Psoas muscle (tissue), 8 donors: ENCODE measurements around the gene ETFA. TPM values are rescaled to one million over a fixed set of nuclear protein-coding genes. Genes with fewer than 3 reads are reported as not detected.

Source experiments
- ATAC-seq, 4 donors: fragments of 200-7000 bp; cut with Tn5 transposase; one replicate each; pipeline ENCODE4 v1.9.1; 2020; ENCODE audit warnings: moderate library complexity in 3 of 4, mild to moderate bottlenecking in 2 of 4
- DNase-seq, 2 donors: peaks; one replicate each; pipeline ENCODE4 v3.0.0-alpha.2; 2020
- H3K27ac ChIP-seq: fragments of 200-600 bp; one replicate; pipeline ENCODE4 v1.8.0; 2022
- H3K27me3 ChIP-seq, 3 donors: fragments of 200-600 bp in 1 of 3; one replicate each; pipeline versions ENCODE4 v1.6.1 to v1.8.0; 2013 to 2022; ENCODE audit warnings: low read length in 2 of 3, mild to moderate bottlenecking in 2 of 3, moderate library complexity in 1 of 3; ENCODE audit not compliant: insufficient read depth in 3 of 3
- H3K36me3 ChIP-seq, 2 donors: fragments of 200-600 bp in 1 of 2; one replicate each; pipeline versions ENCODE4 v1.6.1 to v1.8.0; 2013 to 2022; ENCODE audit warnings: low read depth in 1 of 2, mild to moderate bottlenecking in 1 of 2, moderate library complexity in 1 of 2; ENCODE audit not compliant: insufficient read depth in 1 of 2
- H3K4me1 ChIP-seq: fragments of 200-600 bp; one replicate; pipeline ENCODE4 v1.8.0; 2022
- H3K4me3 ChIP-seq: fragments of 200-600 bp; one replicate; pipeline ENCODE4 v1.8.0; 2022; ENCODE audit warnings: mild to moderate bottlenecking
- H3K9me3 ChIP-seq: fragments of 200-600 bp; one replicate; pipeline ENCODE4 v1.8.0; 2022
- CTCF ChIP-seq: fragments of 200-600 bp; IDR thresholded peaks from one replicate; pipeline ENCODE4 v1.8.0; 2022; ENCODE audit warnings: antibody characterized with exemption
- WGBS, 3 donors: extraction: QIAGEN DNeasy Blood & Tissue Kit; methylation state at CpG; one replicate each; pipeline versions ENCODE4 v1.1.6 to v1.1.7; 2013; 5-methylcytosine and 5-hydroxymethylcytosine counted together
- intact Hi-C, 2 donors: fragments of 100-400 bp; cut with DNase I; formaldehyde crosslinking; loops; one replicate each; pipeline versions ENCODE4 v1.11.0 to v1.14.2; 2022
- polyA plus RNA-seq, 3 donors: library from polyadenylated mRNA; stranded (reverse); fragments of 200-250 nt; gene quantifications; one replicate each; pipeline ENCODE4 v1.2.3, GENCODE V29; 2013
- total RNA-seq, 4 donors: library from RNA; stranded (reverse); fragmentation: NEBNext Ultra II Directional in 2 of 4; extraction: Animal tissue kit (Norgen Biotek cat#: 25700) in 2 of 4; gene quantifications; one replicate each; pipeline versions ENCODE4 v1.2.1 to v1.2.4, GENCODE V29; 2021 to 2023
- donor health status: healthy with polysubstance abuse.
- donor health status: DM: no; HTN: no; CAD: no; lungs with moderate emphysema.
- donor health status: Bipolar disorder and iron deficiency.
- donor health status: healthy.
- donor health status: DM: yes; HTN: yes; CAD: no.
- donor health status: DM: no; HTN: no; CAD: no.
- donor health status: DM: no; HTN: no; CAD: no.
- donor health status: DM: yes; HTN: yes; CAD: no.

ETFA gene
- total and polyA plus RNA-seq, 7 donors: 257 to 368 (median 276) TPM

GRCh38 chr15:76177491-76178040 lies 133.7 kb downstream of the ETFA start:
- Histone ChIP-seq H3K9me3 (no peaks in the 10 kb centered on the region), H3K27ac (peak overlapping the region; percentile 94), H3K36me3 (no peaks in the 10 kb centered on the region), H3K27me3 (no peaks in the 10 kb centered on the region), H3K4me3 (peak overlapping the region; percentile 38), H3K4me1 (peaks cover 44% of the 10 kb centered on the region)
- 14 to 17% (median 15%) methylated on average over 15 of the region's 15 CpGs for WGBS, 3 donors
- intact Hi-C loops: loop anchor here in 1 of 2 donors (1.0 kb wide), 1 partner anchor 14 kb away; no protein-coding TSS in a partner anchor
- no peak for TF ChIP-seq CTCF
- ATAC-seq (peak; percentile 79 to 91 (median 84)), DNase-seq (peak; percentile 87 to 95)

GRCh38 chr15:76176487-76177085 lies 134.7 kb downstream of the ETFA start:
- Histone ChIP-seq H3K36me3 (no peaks in the 10 kb centered on the region), H3K4me1 (peaks cover 40% of the 10 kb centered on the region), H3K27ac (peak overlapping the region; percentile 94), H3K27me3 (no peaks in the 10 kb centered on the region), H3K9me3 (no peaks in the 10 kb centered on the region), H3K4me3 (no peak overlapping the region)
- no peak for TF ChIP-seq CTCF
- 31 to 55% (median 35%) methylated on average over 15 of the region's 15 CpGs for WGBS, 3 donors
- peak; percentile 62 to 70 (median 63) for ATAC-seq
- intact Hi-C loops: loop anchor here in 1 of 2 donors (1.0 kb wide), 1 partner anchor 13 kb away; no protein-coding TSS in a partner anchor
- DNase-seq: peak; percentile 41 to 86

GRCh38 chr15:76176059-76176458 lies 135.2 kb downstream of the ETFA start:
- H3K4me3 ChIP-seq: no peak overlapping the region
- H3K27ac ChIP-seq: peak overlapping the region; percentile 94
- ATAC-seq (no peak), DNase-seq (no peak)
- intact Hi-C loops: no loop called here
- H3K27me3 ChIP-seq: no peaks in the 10 kb centered on the region
- peaks cover 37% of the 10 kb centered on the region for H3K4me1 ChIP-seq
- WGBS, 3 donors: 91 to 97% (median 94%) methylated on average over 10 of the region's 10 CpGs
- H3K36me3 ChIP-seq: no peaks in the 10 kb centered on the region
- H3K9me3 ChIP-seq: no peaks in the 10 kb centered on the region
- no peak for TF ChIP-seq CTCF

GRCh38 chr15:76175442-76175841 lies 135.8 kb downstream of the ETFA start:
- TF ChIP-seq CTCF: no peak
- Histone ChIP-seq H3K27ac (peak overlapping the region; percentile 94), H3K4me3 (no peak overlapping the region), H3K9me3 (no peaks in the 10 kb centered on the region), H3K27me3 (no peaks in the 10 kb centered on the region), H3K4me1 (peaks cover 37% of the 10 kb centered on the region), H3K36me3 (no peaks in the 10 kb centered on the region)
- DNase-seq (no peak), ATAC-seq (peak in 2 of 4 donors; percentile 14 to 23)
- intact Hi-C loops: no loop called here
- 43 to 46% (median 44%) methylated on average over 8 of the region's 8 CpGs for WGBS, 3 donors
